Bronchial epithelial cell (primary cell): Measurements from ENCODE around the gene NDST4. TPM values are rescaled to one million over a fixed set of nuclear protein-coding genes. Genes with fewer than 3 reads are reported as not detected.

Experiments
- DNase-seq: peaks from one replicate; pipeline ENCODE4 v3.0.0-alpha.2; 2010; ENCODE audit warnings: low read depth
- FAIRE-seq: peaks from 2 replicates; lab custom pipeline; 2011; peaks lifted over from hg19 to GRCh38; lab: Jason Lieb, UNC
- H3K27me3 ChIP-seq: 2 replicates; pipeline ENCODE4 v1.5.1; 2011; ENCODE audit warnings: low read length; ENCODE audit not compliant: control insufficient read depth, insufficient read depth
- H3K36me3 ChIP-seq: 2 replicates; pipeline ENCODE4 v1.5.1; 2011; ENCODE audit warnings: low read length; ENCODE audit not compliant: control insufficient read depth, insufficient read depth
- H3K4me3 ChIP-seq: 2 replicates; pipeline ENCODE4 v1.5.1; 2011; ENCODE audit warnings: mild to moderate bottlenecking, low read depth, low read length, control low read depth
- CTCF ChIP-seq: IDR thresholded peaks from 2 replicates; pipeline ENCODE4 v1.5.1; 2011; ENCODE audit warnings: mild to moderate bottlenecking, moderate library complexity, low read length, control low read depth, inconsistent platforms; ENCODE audit not compliant: insufficient read depth, severe bottlenecking
- total RNA-seq: library from RNA; depleted of rRNA; stranded (reverse); fragments of >200 nt; gene quantifications from 2 replicates; pipeline ENCODE4 v1.2.1, GENCODE V29; 2014

The NDST4 gene
- total RNA-seq, 1 donor from 2014 or later = not detected

GRCh38 chr4:115053313-115053712, 60.1 kb downstream of the NDST4 start:
- TF ChIP-seq CTCF = no peak

GRCh38 chr4:115042496-115042895, 70.9 kb downstream of the NDST4 start:
- FAIRE-seq (no peak), DNase-seq (peak; percentile 1)
- H3K27me3 ChIP-seq = no peaks in the 10 kb centered on the region
- no peaks in the 10 kb centered on the region for H3K36me3 ChIP-seq
- no peak for TF ChIP-seq CTCF
- no peak overlapping the region for H3K4me3 ChIP-seq

More at GRCh38 chr4:115053313-115053712, 60.1 kb downstream of the NDST4 start:
- Histone ChIP-seq H3K36me3 (no peaks in the 10 kb centered on the region), H3K4me3 (no peak overlapping the region), H3K27me3 (no peaks in the 10 kb centered on the region)
- no peak for DNase-seq
- FAIRE-seq = no peak

- Histone ChIP-seq H3K27me3 (no peaks in the 10 kb centered on the region), H3K36me3 (no peaks in the 10 kb centered on the region), H3K4me3 (no peak overlapping the region)
- FAIRE-seq (no peak), DNase-seq (no peak)
- TF ChIP-seq CTCF = no peak
Observed at GRCh38 chr4:115030281-115030680, 83.1 kb downstream of the NDST4 start.

GRCh38 chr4:115028682-115029410, 84.6 kb downstream of the NDST4 start:
- Histone ChIP-seq H3K36me3 (no peaks in the 10 kb centered on the region), H3K27me3 (no peaks in the 10 kb centered on the region), H3K4me3 (no peak overlapping the region)
- no peak for FAIRE-seq
- DNase-seq = no peak
- no peak for TF ChIP-seq CTCF

GRCh38 chr4:114999880-115000279, 113.5 kb downstream of the NDST4 start:
- no peak for TF ChIP-seq CTCF
- H3K36me3 ChIP-seq = no peaks in the 10 kb centered on the region
- no peak for DNase-seq
- no peaks in the 10 kb centered on the region for H3K27me3 ChIP-seq
- no peak overlapping the region for H3K4me3 ChIP-seq
- no peak for FAIRE-seq

GRCh38 chr4:114998316-114998715, 115.1 kb downstream of the NDST4 start:
- DNase-seq (no peak), FAIRE-seq (no peak)
- no peak for TF ChIP-seq CTCF
- Histone ChIP-seq H3K27me3 (no peaks in the 10 kb centered on the region), H3K36me3 (no peaks in the 10 kb centered on the region), H3K4me3 (no peak overlapping the region)
